Measurements from ENCODE around the gene CFAP97D1. TPM values are rescaled to one million over a fixed set of nuclear protein-coding genes. Genes with fewer than 3 reads are reported as not detected.

Gene CFAP97D1
- total and polyA plus RNA-seq, 8 donors, result 0.06 to 0.11 (median 0.07) TPM; not detected in 4

GRCh38 chr17:43753493-43754129 lies 26.6 kb upstream of the CFAP97D1 start:
- intact Hi-C loops (cut with DNase I), result no loop called here
- peaks cover 26 to 50% of the 10 kb centered on the region in 2 donors for H3K27me3 ChIP-seq
- no peak for DNase-seq
- no peaks in the 10 kb centered on the region for H3K36me3 ChIP-seq
- TF ChIP-seq, protein P1, sequence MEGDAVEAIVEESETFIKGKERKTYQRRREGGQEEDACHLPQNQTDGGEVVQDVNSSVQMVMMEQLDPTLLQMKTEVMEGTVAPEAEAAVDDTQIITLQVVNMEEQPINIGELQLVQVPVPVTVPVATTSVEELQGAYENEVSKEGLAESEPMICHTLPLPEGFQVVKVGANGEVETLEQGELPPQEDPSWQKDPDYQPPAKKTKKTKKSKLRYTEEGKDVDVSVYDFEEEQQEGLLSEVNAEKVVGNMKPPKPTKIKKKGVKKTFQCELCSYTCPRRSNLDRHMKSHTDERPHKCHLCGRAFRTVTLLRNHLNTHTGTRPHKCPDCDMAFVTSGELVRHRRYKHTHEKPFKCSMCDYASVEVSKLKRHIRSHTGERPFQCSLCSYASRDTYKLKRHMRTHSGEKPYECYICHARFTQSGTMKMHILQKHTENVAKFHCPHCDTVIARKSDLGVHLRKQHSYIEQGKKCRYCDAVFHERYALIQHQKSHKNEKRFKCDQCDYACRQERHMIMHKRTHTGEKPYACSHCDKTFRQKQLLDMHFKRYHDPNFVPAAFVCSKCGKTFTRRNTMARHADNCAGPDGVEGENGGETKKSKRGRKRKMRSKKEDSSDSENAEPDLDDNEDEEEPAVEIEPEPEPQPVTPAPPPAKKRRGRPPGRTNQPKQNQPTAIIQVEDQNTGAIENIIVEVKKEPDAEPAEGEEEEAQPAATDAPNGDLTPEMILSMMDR (IDR thresholded peaks at IDR 0.05), result no peak
- ATAC-seq, result no peak
- no peaks in the 10 kb centered on the region for H3K9me3 ChIP-seq
- peak overlapping the region in 1 of 2 donors; percentile 18 for H3K27ac ChIP-seq
- H3K4me3 ChIP-seq, result no peak overlapping the region
- H3K4me1 ChIP-seq, result peaks cover 0 to 9% of the 10 kb centered on the region in 2 donors

GRCh38 chr17:43754947-43755346 lies 25.3 kb upstream of the CFAP97D1 start:
- Histone ChIP-seq H3K27ac (no peak overlapping the region), H3K9me3 (no peaks in the 10 kb centered on the region), H3K27me3 (peaks cover 26 to 48% of the 10 kb centered on the region in 2 donors), H3K4me1 (peaks cover 0 to 9% of the 10 kb centered on the region in 2 donors), H3K36me3 (no peaks in the 10 kb centered on the region), H3K4me3 (no peak overlapping the region)
- ATAC-seq (no peak), DNase-seq (no peak)
- TF ChIP-seq, protein P1 (IDR thresholded peaks at IDR 0.05), result no peak
- intact Hi-C loops (cut with DNase I), result loop anchor here in 1 of 2 donors (5.0 kb wide), 1 partner anchor 68 kb away; no protein-coding TSS in a partner anchor

DNA sequence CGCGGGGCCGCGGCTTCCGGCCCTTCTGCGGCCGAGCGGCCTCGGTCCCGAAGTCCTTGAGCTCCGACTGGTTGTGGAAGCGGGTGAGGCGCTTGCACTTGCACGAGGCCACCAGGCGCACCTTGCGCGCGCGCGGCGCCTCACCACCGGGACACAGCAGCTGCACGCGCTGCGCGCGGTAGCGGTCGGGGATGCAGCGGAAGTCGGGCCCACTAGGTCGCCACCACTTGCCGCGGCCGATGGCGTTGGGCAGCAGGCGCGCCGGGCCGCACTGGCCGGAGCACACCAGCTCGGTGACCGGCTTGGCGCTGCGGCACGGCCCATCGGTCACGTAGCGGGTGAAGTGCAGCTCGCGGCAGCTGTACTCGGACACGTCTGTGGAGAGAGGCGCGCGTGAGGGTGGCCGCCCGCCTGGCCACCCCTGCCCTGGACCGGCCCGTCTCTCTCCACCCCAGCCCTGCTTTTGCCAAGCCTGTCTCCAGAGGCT lies 24.8 kb upstream of the CFAP97D1 start:
- H3K36me3 ChIP-seq, result no peaks in the 10 kb centered on the region
- no peaks in the 10 kb centered on the region for H3K9me3 ChIP-seq
- peaks cover 26 to 47% of the 10 kb centered on the region in 2 donors for H3K27me3 ChIP-seq
- intact Hi-C loops (cut with DNase I), result loop anchor here in 1 of 2 donors (5.0 kb wide), 1 partner anchor 68 kb away; no protein-coding TSS in a partner anchor
- TF ChIP-seq, protein P1 (IDR thresholded peaks at IDR 0.05), result no peak
- H3K27ac ChIP-seq, result no peak overlapping the region
- H3K4me1 ChIP-seq, result peaks cover 0 to 9% of the 10 kb centered on the region in 2 donors
- peak; percentile 48 for ATAC-seq
- DNase-seq, result peak in 1 of 4 donors; percentile 54
- H3K4me3 ChIP-seq, result no peak overlapping the region

- H3K4me3 ChIP-seq, result no peak overlapping the region
- DNase-seq (no peak), ATAC-seq (no peak)
- H3K36me3 ChIP-seq, result no peaks in the 10 kb centered on the region
- peaks cover 0 to 9% of the 10 kb centered on the region in 2 donors for H3K4me1 ChIP-seq
- TF ChIP-seq, protein P1 (IDR thresholded peaks at IDR 0.05), result no peak
- H3K27me3 ChIP-seq, result peaks cover 26 to 47% of the 10 kb centered on the region in 2 donors
- intact Hi-C loops (cut with DNase I), result loop anchor here (2.0 to 5.0 kb wide), 2 partner anchors 59 to 69 kb away; no protein-coding TSS in a partner anchor
- no peak overlapping the region for H3K27ac ChIP-seq
- H3K9me3 ChIP-seq, result no peaks in the 10 kb centered on the region
Measured at GRCh38 chr17:43756201-43756600, 24.0 kb upstream of the CFAP97D1 start.

DNA sequence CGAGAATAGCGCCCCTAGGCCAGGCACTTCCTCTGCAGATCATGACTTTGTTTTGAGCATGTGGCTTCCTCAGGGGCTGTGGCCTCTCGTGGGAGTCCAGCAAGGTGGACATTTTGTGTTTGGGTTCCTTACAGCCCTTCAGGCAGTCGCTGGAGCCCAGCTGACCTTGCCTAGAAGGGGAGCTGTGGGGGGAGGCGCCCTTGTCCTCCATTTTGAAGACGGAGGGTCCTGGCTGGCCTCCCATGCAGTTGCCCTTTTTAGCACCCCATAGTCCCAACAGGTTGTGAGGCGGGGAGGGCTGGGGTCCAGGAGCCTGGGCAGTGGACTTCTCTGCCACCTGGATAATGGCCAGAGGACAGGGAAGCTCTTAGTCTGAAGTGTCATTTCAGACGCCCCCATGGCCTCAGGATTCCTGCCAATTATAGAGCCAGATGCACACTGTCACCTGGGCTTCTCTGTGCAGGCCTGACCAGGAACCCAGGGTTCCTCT lies 23.0 kb upstream of the CFAP97D1 start:
- Histone ChIP-seq H3K4me1 (peaks cover 0 to 9% of the 10 kb centered on the region in 2 donors), H3K27ac (no peak overlapping the region), H3K36me3 (no peaks in the 10 kb centered on the region), H3K9me3 (no peaks in the 10 kb centered on the region), H3K4me3 (no peak overlapping the region), H3K27me3 (peaks cover 26 to 47% of the 10 kb centered on the region in 2 donors)
- no peak for ATAC-seq
- no peak for DNase-seq
- intact Hi-C loops (cut with DNase I), result loop anchor here (2.0 to 5.0 kb wide), 2 partner anchors 60 to 70 kb away; no protein-coding TSS in a partner anchor
- TF ChIP-seq, protein P1 (IDR thresholded peaks at IDR 0.05), result no peak
